Body of pancreas (tissue), 4 donors: ENCODE measurements around the gene MMP25. TPM values are rescaled to one million over a fixed set of nuclear protein-coding genes. Genes with fewer than 3 reads are reported as not detected.

Source experiments
- ATAC-seq: fragments of 150-250 bp; one replicate; pipeline ENCODE4 v1.9.1; 2016
- DNase-seq, 4 donors: peaks; one replicate each; pipeline ENCODE4 v3.0.0-alpha.2; 2019
- H3K27ac ChIP-seq, 4 donors: fragments of 200-600 bp; sonication (generic); 1 replicate in 3 of 4; 2 replicates in 1 of 4; pipeline versions ENCODE4 v1.5.1 to v1.6.1; 2016 to 2019; ENCODE audit warnings: mild to moderate bottlenecking in 1 of 4, mixed read lengths in 1 of 4, moderate library complexity in 1 of 4
- H3K27me3 ChIP-seq, 2 donors: fragments of 200-600 bp; sonication (generic); one replicate each; pipeline ENCODE4 v1.6.0; 2016; ENCODE audit warnings: mild to moderate bottlenecking in 1 of 2
- H3K36me3 ChIP-seq, 2 donors: fragments of 200-600 bp; sonication (generic); replicated peaks in 1 of 2; 2 replicates each; pipeline ENCODE4 v1.5.1; 2016; ENCODE audit warnings: low read depth in 2 of 2; ENCODE audit not compliant: insufficient read depth in 1 of 2
- H3K4me1 ChIP-seq: fragments of 200-600 bp; sonication (generic); one replicate; pipeline ENCODE4 v1.6.0; 2016
- H3K4me3 ChIP-seq, 2 donors: fragments of 200-600 bp; sonication (generic); 1 replicate in 1 of 2; 2 replicates in 1 of 2; pipeline ENCODE4 v1.5.1; 2016 to 2019
- H3K9me3 ChIP-seq, 3 donors: fragments of 200-600 bp; sonication (generic); 1 replicate in 2 of 3; 2 replicates in 1 of 3; pipeline ENCODE4 v1.5.1; 2016
- CTCF ChIP-seq, 7 experiments: fragments of 450-650 bp in 4 of 7; fragments of 200-600 bp in 3 of 7; sonication (generic) in 3 of 7; IDR thresholded peaks; one replicate each; pipeline ENCODE4 v1.5.1; 2016 to 2019; ENCODE audit warnings: antibody characterized with exemption in 7 of 7
- POLR2A ChIP-seq, 3 donors: fragments of 450-650 bp; IDR thresholded peaks; one replicate each; pipeline ENCODE4 v1.6.1; 2016; ENCODE audit warnings: antibody characterized with exemption in 3 of 3, mild to moderate bottlenecking in 2 of 3
- WGBS, 2 donors: methylation state at CpG; one replicate each; pipeline ENCODE4 v1.1.5; 2017; 5-methylcytosine and 5-hydroxymethylcytosine counted together
- intact Hi-C: fragments of 100-400 bp; cut with DNase I; formaldehyde crosslinking; loops from one replicate; pipeline ENCODE4 v1.15.1; 2023
- total RNA-seq, 2 donors: library from RNA; depleted of rRNA; stranded (reverse); fragments of >200 nt; gene quantifications; one replicate each; pipeline ENCODE4 v1.1.0, GENCODE V29; 2016

Gene MMP25
- total RNA-seq, 2 donors from 2014 or later = under 0.01 to 0.99 TPM

GRCh38 chr16:3087243-3088235 is 41.2 kb downstream of the MMP25 start:
- no peak overlapping the region for H3K4me3 ChIP-seq
- no peak for DNase-seq

DNA sequence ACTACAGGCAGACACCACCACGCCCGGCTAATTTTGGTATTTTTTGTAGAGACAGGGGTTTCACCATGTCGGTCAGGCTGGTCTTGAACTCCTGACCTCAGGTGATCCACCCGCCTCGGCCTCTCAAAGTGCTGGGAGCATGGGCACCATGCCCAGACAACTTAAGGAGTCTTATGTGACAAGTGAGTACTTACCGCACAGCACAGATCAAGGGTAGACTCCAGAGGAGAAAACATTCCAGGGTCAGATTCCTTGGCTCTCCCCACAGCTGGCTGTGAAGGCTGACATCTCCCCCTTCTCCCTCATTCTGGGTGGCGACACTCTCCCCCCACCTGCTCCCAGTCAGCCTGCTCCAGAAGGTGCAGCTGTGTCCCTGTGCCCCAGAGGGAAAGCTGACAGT is 42.1 kb downstream of the MMP25 start:
- 73 to 80% methylated on average over 7 of the region's 7 CpGs for WGBS, 2 donors
- no peak for DNase-seq
- Histone ChIP-seq H3K4me3 (no peak overlapping the region), H3K27ac (no peak overlapping the region), H3K4me1 (no peaks in the 10 kb centered on the region), H3K27me3 (no peaks in the 10 kb centered on the region), H3K9me3 (no peaks in the 10 kb centered on the region), H3K36me3 (no peaks in the 10 kb centered on the region)
- no peak for TF ChIP-seq POLR2A (IDR thresholded peaks at IDR 0.05)
- no peak for TF ChIP-seq CTCF (IDR thresholded peaks at IDR 0.05)
- intact Hi-C loops = no loop called here
- no peak for ATAC-seq

More at GRCh38 chr16:3087243-3088235, 41.2 kb downstream of the MMP25 start:
- H3K27ac ChIP-seq = peak overlapping the region in 2 of 4 donors; percentile 12 to 52
- 69 to 70% methylated on average over 13 to 18 of the region's 18 CpGs for WGBS, 2 donors
- no peak for TF ChIP-seq POLR2A (IDR thresholded peaks at IDR 0.05)
- TF ChIP-seq CTCF (IDR thresholded peaks at IDR 0.05) = peak in 3 of 7 experiments; percentile 6 to 27 (median 10)
- H3K27me3 ChIP-seq = no peaks in the 10 kb centered on the region
- intact Hi-C loops = no loop called here
- no peaks in the 10 kb centered on the region for H3K9me3 ChIP-seq
- ATAC-seq = peak; percentile 25
- no peaks in the 10 kb centered on the region for H3K36me3 ChIP-seq
- H3K4me1 ChIP-seq = no peaks in the 10 kb centered on the region

DNA sequence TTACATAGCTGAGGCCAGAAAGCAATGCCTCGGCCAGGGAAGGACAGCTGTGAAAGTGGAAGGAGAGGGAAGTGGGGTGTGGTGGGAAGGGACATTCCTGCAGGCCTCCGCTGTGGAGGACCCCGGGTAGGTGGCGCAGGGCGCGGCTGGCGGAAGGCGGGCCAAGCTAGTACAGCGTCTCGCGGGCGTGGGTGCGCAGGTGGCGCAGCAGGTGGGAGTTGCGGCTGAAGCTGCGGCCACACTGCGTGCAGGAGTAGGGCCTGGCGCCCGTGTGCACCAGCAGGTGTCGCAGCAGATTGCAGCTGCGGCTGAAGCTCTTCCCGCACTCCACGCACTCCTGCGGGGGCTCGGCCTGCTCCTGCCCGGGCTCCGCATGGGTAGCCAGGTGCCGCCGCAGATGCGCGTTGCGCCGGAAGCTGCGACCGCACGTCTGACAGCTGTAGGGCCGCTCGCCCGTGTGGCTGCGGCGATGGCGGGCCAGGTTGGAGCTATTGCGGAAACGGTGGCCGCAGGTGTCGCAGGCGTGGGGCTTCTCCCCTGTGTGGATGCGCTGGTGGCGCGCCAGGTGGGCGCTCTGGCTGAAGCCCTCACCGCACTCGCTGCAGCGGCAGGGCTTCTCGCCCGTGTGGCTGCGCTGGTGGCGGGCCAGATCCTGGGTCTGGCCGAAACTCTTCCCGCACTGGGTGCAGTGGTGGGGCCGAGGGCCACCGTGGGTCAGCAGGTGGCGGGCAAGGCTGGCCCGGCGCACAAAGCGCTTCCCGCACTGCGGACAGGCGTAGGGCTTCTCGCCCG is 42.8 kb downstream of the MMP25 start:
- ATAC-seq (no peak), DNase-seq (no peak)

More for the DNA sequence above, 42.8 kb downstream of the MMP25 start:
- H3K27ac ChIP-seq = no peak overlapping the region
- H3K4me1 ChIP-seq = no peaks in the 10 kb centered on the region
- no peaks in the 10 kb centered on the region for H3K36me3 ChIP-seq
- no peak overlapping the region for H3K4me3 ChIP-seq
- H3K27me3 ChIP-seq = no peaks in the 10 kb centered on the region
- intact Hi-C loops = no loop called here
- H3K9me3 ChIP-seq = no peaks in the 10 kb centered on the region
- TF ChIP-seq POLR2A (IDR thresholded peaks at IDR 0.05) (no peak), CTCF (IDR thresholded peaks at IDR 0.05) (no peak)
- WGBS, 2 donors = 86 to 92% methylated on average over 20 to 62 of the region's 71 CpGs
